GM19397 (cell line): ENCODE measurements around the gene B3GNT9.

Experiments used
- ATAC-seq: cut with Tn5 transposase; IDR thresholded peaks from one replicate; pipeline ENCODE4 v1.9.1; 2021; ENCODE audit warnings: mild to moderate bottlenecking, moderate library complexity; ENCODE audit not compliant: unreplicated experiment

B3GNT9 gene, protein sequence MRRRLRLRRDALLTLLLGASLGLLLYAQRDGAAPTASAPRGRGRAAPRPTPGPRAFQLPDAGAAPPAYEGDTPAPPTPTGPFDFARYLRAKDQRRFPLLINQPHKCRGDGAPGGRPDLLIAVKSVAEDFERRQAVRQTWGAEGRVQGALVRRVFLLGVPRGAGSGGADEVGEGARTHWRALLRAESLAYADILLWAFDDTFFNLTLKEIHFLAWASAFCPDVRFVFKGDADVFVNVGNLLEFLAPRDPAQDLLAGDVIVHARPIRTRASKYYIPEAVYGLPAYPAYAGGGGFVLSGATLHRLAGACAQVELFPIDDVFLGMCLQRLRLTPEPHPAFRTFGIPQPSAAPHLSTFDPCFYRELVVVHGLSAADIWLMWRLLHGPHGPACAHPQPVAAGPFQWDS

DNA sequence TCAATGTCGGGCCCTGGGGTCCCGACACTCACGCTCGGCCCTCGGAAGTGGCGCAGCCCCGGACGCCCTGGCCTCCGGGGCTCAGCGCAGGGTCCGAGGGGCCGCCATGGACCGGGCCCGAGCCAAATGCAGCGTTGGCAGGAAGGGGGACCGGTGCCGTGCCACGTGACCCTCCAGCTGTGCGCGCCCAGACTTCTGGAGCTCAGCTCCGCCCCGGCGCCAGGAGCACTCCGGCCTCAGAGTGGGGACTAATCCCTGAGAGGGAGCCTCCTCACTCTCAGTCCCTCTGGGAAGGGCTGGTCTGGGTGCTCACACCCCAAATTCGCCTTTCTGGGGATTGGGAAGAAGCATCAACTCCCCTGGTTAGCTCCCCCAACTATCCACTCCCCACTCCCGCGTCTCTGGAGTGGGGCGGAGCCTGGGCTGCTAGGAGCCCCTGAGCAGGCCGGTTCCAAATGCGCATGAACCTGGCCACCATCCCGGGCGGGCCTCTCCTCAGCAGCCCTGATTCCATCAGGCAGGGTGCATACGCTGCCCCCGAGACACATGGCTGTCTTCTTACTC, at the start of gene B3GNT9:
Gene B3GNT9, minus strand, starts transcription at position 166 of the 564 bp plus-strand sequence. CDS start 513 bp downstream, outside the sequence.
- ATAC-seq = peak; percentile 40

DNA sequence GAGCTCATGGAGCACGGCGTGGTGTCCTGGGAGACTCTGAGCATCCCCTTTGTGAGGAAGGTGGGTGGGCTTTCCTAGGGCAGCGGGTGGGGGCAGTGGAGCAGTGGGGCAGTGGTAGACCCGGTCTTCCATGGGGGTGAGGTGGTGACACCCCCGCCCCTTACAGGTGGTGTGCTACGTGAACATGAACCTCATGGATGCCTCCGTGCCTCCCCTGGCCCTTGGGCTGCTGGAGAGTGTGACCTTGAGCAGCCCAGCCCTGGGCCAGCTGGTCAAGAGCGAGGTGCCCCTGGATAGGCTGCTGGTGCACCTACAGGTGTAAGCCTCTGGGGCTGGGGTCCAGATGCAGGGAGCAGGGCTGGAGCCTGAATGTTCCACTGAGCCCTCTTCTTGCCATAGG, 49.7 kb upstream of the B3GNT9 start:
- no peak for ATAC-seq

DNA sequence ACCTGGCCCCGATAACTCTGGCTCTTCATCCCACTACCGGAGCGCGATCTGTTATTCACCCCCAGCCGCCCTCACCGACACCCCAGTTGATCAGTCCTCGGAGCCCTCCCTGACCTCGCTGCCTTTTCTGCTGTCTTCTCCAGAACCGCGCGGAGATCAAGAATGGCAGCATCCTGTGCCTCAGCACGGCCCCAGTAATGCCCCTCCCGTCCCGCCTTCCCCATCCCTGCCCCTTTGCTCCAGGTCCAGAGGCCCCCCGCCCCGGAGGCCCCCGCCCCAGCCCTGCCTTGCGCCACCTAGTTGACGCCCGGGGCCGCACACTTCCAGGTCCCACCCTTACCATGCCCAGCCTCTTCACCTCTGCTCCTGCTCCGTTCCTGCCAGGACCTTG, 49.0 kb upstream of the B3GNT9 start:
- no peak for ATAC-seq

DNA sequence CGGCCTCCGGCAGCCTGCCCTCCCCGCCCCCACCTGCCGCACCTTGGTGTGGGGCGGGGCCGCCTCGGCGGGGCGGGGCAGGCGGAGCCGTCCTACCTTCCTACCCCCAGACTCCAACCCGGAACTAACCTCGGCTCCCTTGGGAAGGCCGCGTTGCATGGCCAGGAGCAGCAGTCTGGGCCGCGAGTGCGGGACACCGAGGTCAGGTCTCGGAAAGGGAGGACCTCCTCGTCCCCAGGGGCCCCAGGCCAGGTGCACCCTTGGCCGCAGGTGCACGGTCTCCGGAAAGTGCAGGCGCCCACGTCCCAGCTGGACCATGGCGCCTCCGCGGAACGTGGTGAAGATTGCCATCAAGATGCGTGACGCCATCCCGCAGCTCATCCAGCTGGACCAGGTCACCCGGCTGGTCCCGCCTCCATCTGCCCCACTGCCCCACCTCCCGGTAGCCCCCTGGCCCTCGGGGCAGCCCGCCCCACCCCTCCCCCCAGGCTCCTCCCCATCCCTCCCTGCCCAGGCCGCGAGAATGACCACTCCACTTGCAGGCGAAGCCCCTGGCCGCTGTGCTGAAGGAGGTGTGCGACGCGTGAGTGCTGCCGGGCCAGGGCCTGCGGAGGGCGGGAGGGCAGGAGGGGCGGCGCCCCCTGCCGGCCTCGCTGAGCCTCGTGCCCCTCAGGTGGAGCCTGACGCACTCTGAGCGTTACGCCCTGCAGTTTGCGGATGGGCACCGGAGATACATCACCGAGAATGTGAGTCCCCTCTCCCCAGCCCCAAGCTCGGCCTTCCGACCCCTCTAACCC, 48.4 kb upstream of the B3GNT9 start, which contains the start of gene ELMO3:
Gene ELMO3, plus strand, starts transcription at position 121 of the 797 bp plus-strand sequence. Its CDS starts 196 bp downstream, at position 317.
- ATAC-seq = no peak

DNA sequence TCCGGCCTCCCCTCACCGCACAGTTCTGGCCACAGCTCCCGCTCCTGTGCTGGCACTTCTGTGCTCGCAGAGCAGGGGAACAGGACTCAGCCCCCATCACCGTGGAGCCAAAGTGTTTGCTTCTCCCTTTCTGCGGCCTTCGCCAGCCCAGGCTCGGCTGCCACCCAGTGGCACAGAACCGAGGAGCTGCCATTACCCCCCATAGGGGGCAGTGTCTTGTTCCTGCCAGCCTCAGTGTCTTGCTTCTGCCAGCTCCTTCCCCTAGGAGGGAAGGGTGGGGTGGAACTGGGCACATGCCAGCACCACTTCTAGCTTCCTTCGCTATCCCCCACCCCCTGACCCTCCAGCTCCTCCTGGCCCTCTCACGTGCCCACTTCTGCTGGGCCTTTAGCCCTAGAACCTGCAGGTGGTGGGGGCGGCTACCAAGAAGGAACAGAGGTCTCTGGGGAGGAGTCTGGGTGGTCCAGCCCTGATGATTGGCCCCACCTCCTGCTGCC, 47.5 kb upstream of the B3GNT9 start:
- ATAC-seq = no peak

DNA sequence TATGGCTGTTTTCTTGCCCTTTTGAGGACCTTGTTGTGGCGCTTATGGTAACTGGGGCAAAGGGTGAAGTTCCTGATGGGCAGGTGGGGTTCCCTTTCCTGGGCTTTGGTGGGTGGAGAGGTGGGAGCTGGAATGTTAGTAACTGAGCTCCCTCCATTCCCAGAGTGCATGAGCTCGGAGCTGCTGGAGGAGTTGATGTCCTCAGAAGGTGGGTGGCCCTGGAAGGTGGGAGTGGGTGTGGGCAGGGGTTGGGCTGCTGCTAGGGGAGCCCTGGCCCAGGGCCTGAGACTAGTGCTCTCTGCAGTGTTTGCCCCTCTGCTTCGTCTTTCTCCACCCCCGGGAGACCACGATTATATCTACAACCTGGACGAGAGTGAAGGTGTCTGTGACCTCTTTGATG, 46.9 kb upstream of the B3GNT9 start:
- no peak for ATAC-seq

DNA sequence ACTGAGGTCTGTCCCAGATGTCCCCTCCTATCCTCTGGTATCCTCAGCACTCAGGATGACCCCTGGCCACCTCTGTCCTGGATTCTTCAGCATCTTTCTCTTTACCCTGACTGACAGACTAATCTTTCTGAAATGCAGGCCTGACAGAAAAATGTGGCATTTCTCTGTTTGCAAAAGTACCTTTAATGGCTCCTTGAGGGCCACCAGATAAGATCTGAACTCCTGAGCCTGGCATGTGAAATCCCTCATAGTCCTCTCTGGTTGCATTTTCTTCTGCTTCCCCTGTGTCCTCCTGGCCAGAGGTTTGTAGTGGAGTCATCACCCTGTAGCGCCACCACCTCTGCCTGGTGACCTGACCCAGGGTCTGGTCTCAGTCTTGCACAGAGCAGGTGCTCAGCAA, 46.1 kb upstream of the B3GNT9 start:
- no peak for ATAC-seq

DNA sequence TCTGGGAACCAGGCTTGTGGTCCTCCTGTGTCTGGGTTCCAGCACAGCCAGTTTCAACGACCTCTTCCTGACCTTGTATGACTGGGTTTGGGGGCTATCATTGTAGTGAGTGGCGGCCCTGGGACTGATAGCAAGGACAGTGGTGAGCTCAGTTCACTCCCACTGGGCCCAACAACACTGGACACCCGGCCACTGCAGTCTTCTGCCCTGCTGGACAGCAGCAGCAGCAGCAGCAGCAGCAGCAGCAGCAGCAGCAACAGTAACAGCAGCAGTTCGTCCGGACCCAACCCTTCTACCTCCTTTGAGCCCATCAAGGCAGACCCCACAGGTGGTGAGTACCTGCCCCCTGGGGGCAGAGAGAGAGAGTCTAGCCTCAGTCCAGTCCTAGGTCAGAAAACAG, 44.9 kb upstream of the B3GNT9 start:
- no peak for ATAC-seq

DNA sequence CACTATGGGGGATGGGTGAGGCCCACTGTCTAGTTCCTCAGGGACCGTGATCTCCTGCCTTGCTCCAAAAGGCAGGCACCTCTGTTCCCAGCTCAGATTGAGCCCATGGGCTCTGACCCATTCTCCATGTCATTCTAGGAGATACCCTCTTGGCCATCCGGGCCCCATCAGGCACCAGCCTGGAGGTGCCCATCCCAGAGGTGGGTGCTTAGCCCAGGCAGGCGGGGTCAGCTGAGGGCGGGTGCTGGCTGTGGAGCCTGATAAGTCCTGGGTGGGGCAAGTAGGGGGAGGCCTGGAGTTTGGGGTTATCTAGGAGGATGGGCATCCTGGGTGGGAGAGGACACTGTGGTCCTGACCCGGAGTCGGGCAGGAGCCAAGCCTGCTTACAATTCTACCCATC, 43.5 kb upstream of the B3GNT9 start:
- no peak for ATAC-seq

DNA sequence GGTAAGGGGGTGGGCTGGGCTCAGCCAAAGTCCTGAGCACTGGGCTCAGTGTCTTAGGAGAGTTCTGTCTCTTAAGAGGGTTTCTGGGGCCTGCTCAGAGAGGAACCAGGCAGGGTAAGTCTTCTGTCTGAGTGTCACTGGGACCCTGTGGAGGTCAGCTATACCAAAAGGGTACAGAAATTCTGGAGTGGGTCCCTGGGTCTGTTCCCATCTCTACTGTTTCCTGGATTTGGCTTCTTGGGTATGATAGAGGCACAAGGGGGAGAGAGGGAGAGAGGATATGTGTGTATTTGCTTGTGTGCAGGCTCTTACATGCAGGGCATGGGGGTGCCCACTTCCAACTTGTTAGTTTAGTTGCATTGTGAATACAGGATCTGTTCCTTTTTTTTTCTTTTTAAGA, 42.7 kb upstream of the B3GNT9 start:
- no peak for ATAC-seq

DNA sequence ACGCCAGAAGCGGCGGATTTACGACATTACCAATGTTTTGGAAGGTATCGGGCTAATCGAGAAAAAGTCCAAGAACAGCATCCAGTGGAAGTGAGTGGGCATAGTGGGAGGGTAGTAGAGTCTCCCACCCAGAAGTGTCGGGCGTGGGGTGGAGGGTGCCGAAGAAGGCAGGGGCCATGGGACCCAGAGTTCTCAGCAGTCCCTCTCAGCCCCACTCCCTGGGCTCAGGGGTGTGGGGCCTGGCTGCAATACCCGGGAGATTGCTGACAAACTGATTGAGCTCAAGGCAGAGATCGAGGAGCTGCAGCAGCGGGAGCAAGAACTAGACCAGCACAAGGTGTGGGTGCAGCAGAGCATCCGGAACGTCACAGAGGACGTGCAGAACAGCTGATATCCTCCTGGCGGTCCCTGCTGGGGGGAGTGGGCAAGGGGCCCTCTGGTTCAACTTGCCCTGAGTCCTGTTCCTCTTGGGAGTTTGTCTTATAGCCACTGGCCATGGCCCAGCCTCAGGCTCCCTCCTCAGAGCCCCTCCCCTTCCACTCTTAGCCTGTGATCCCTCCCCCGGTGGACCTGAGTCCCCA, 42.1 kb upstream of the B3GNT9 start:
- ATAC-seq = no peak

DNA sequence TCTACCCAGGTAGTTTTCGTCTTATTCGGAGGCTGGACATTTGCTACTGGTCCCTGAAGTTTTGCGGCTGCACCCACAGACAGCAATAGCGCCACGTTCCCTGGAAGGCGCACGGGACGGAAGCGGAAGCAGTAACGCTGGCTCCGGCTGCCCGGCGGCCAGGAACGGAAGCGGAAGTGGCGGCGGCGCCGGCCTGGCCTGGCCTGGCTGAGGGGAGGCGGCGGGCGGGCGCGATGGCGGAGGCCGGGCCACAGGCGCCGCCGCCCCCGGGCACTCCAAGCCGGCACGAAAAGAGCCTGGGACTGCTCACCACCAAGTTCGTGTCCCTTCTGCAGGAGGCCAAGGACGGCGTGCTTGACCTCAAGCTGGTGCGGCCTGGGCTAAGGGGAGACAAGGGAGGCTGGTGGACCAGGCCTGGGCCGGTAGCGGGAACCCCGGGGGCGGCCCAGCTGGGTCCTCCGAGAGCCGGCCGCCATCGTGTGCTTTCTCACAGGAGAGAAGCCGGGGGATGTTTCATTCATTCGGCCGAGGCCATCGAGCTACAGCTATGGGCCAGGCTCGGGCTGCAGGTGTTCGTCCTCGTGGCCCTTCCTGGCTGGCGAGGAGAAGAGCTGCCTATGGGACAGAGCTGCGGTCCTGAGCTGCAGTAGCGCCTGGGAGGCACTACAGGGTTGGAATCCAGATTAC, 41.3 kb upstream of the B3GNT9 start, which contains the start of gene E2F4:
Gene E2F4, plus strand, starts transcription at position 161 of the 687 bp plus-strand sequence. Its CDS starts 73 bp downstream, at position 234.
- peak; percentile 91 for ATAC-seq

DNA sequence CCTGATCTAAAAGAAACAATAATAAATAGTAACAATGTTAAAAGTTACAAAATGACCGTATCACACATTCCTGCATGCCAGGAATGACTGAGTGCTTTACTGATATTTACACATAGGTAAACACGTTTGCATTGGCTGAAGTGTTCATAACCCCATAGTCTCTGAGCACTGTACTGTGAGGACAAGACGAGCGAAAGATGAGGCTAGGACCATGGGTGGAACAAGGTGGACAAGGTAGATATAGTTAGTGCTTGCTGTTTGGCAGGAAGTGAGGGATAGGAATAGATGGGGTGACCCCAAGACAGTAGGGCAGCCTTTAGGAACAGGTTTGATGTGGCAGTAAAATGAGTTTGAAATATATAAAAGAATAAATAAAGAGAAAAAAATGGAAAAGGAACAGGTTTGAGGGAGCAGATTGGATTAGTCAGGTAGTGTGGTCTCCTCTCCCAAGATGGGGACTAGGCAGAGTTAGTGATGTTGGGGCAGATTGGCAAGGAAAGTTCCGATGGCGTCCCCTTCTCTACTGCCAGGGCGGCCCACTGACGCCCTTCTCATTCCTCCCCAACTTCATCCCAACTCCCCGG, 40.7 kb upstream of the B3GNT9 start:
- no peak for ATAC-seq

DNA sequence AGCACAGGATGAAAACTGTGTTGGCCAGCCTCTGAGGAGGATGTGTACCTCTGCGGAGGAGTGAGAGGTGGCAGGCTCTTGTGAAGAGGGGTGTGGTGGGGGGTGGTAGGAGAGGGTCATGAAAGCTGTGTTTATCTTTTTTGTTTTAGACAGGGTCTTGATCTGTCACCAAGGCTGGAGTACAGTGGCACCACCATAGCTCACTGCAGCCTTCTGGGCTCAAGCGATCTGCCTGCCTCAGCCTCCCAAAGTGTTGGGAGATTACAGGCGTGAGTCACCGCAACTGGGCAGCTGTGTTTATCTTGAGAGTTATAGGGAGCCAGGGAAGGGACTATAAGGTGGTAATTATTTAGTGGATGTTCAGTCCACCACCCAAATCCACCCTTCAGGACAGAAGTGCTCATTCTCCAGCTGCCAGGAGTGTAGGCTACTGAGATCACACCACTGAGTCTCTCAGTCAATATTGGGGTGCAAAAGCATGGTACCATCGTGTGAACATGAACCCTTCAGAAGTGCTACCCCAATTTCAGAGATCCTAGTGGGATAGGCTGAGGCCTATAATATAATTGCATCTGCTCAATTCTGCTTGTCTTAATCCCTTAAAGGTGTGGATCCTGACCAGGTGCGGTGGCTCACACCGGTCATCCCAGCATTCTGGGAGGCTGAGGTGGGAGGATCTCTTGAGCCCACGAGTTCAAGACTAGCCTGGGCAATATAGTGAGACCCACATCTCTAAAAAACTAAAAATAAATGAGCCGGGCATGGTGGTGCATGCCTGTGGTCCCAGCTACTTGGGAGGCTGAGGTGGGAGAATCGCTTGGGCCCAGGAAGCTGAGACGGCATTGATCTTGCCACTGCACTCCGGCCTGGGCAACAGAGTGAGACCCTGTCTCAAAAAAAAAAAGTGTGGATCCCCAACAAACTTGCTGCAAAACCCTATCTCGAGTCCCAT, 39.9 kb upstream of the B3GNT9 start:
- no peak for ATAC-seq

DNA sequence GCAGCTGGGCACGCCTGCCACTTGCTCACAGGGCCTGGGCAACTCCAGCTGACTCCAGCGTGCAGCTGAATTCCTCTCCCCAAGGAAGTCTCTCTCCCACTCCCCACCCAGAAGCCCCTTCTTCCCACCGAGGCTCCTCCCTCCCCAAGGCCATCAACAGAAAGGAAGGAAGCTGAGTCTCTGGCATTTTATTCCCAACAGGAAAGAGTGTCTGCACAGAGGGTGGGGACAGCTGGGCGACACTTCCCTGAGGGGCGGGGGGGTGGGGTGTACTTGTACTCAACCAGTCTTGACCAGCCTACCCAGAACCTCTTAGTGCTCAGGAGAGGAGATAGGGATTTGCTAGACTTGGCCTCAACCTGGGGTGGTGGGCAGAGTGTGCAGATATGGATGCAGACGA, 39.2 kb upstream of the B3GNT9 start, which contains the start of gene EXOC3L1:
Gene EXOC3L1, minus strand, starts transcription at position 96 of the 400 bp plus-strand sequence. CDS start 460 bp downstream, outside the sequence.
- ATAC-seq = no peak

DNA sequence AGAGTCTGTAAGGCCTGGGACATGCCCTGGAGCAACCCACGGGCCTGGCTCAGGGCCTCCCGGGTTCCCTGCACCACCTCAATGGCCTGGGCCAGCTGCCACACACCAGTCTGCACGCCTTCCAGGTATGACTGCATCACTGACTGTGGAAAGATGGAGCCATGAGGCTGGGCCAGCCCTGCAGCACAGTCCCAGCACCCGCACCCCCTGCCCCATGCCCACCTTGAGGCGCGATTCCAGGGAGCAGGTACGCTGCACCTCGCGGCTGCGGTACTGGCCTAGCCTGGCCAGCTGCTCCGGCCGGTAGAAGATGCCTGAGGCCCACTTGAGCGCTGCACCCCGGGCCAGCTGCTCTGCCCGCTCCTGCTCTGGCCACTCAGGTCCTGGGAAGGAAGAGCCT, 38.0 kb upstream of the B3GNT9 start:
- ATAC-seq = no peak

DNA sequence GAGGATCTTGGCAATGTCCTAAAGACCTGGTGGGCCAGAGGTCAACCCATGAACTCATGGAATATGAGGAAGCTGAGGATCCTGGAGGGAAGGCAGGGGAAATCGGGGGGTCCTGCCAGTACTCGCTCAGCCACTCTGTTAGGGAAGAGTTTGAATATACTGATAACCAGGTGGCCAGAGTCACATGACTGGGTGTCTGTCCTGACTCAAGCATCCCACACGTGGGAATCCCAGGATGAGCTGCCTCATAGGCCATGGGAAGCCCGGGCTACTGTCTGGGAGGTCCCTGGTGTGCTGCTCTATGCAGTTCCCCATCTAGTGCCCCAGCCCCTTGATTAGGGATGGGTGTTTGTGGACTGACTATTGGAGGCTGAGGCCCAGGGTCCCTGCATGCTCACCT, 37.5 kb upstream of the B3GNT9 start:
- ATAC-seq = no peak

DNA sequence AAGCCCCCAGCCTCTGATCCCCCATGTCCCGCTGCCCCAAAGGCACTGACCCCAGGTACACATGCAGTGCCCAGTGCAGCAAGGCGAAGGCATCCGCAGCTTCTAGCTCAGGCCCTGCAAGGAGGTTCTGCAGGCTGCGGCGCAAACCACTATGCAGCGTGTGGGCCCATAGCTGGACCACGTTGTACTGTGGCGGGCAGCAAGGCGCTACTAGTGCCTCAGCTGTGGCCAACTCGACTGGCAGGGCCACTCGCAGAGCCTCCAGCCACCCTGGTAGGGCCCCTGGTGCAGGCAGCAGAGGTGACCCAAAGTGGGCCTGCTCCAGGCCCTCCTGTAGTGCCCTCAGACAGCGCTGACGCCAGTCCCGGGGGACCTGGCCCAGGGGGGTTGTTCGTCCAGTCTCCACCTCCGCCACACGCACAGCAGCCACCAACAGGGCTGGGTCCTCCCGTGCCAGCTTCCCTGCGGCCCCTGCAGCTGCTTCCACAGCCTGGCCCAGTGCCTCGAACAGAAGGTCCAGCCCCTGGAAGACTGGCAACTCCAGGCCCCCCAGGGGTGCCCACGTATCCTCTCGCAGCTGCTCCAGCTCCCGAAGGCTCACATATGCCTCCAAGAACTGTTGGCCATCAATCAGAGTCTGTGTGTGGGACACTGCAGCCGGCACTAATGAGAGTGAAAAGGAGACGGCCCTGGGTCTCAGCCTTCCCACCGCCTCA, 36.5 kb upstream of the B3GNT9 start:
- ATAC-seq = no peak
